CD4-positive, CD25-positive, alpha-beta regulatory T cell (primary cell): ENCODE data around the gene FBXL14. TPM values are rescaled to one million over a fixed set of nuclear protein-coding genes. Genes with fewer than 3 reads are reported as not detected.

Experiments
- ATAC-seq, 2 donors: fragments of 150-1000 bp; cut with Tn5 transposase; one replicate each; pipeline ENCODE4 v1.10.0; 2021; ENCODE audit warnings: low read depth in 2 of 2, moderate number of reproducible peaks in 2 of 2, moderate library complexity in 1 of 2
- DNase-seq, 3 donors: peaks; one replicate each; pipeline versions ENCODE4 v3.0.0 to v3.0.0-alpha.2; 2012 to 2022; ENCODE audit warnings: mixed read lengths in 1 of 3
- H3K27ac ChIP-seq: one replicate; pipeline ENCODE4 v1.7.0; 2013; ENCODE audit warnings: mild to moderate bottlenecking, low read length; ENCODE audit not compliant: insufficient read depth, poor library complexity, severe bottlenecking
- H3K27me3 ChIP-seq: one replicate; pipeline ENCODE4 v1.7.0; 2013; ENCODE audit warnings: low read length; ENCODE audit not compliant: control insufficient read depth, insufficient read depth
- H3K36me3 ChIP-seq: one replicate; pipeline ENCODE4 v1.7.0; 2013; ENCODE audit warnings: mild to moderate bottlenecking, low read length, moderate library complexity; ENCODE audit not compliant: control insufficient read depth, insufficient read depth
- H3K4me1 ChIP-seq: 2 replicates; pipeline ENCODE4 v1.7.0; 2013; ENCODE audit warnings: mild to moderate bottlenecking, low read length; ENCODE audit not compliant: insufficient read depth, control insufficient read depth, poor library complexity, severe bottlenecking
- H3K4me3 ChIP-seq: one replicate; pipeline ENCODE4 v1.7.0; 2013; ENCODE audit warnings: low read depth, mild to moderate bottlenecking, low read length, moderate library complexity
- H3K9me3 ChIP-seq, 2 experiments: 1 replicate in 1 of 2; 2 replicates in 1 of 2; pipeline ENCODE4 v1.7.0; 2013; ENCODE audit warnings: low read length in 2 of 2, mild to moderate bottlenecking in 1 of 2, moderate library complexity in 1 of 2; ENCODE audit not compliant: control insufficient read depth in 2 of 2
- H3K27ac Mint-ChIP-seq, 3 donors: one replicate each; pipeline ENCODE4 v1.8.0; 2020 to 2022; ENCODE audit warnings: mild to moderate bottlenecking in 3 of 3, mixed read lengths in 3 of 3, moderate library complexity in 2 of 3
- H3K27me3 Mint-ChIP-seq: one replicate; pipeline ENCODE4 v1.8.0; 2022; ENCODE audit warnings: mild to moderate bottlenecking, mixed read lengths
- H3K36me3 Mint-ChIP-seq: one replicate; pipeline ENCODE4 v1.8.0; 2020; ENCODE audit warnings: mixed read lengths
- H3K4me1 Mint-ChIP-seq, 4 donors: one replicate each; pipeline ENCODE4 v1.8.0; 2020 to 2022; ENCODE audit warnings: mixed read lengths in 4 of 4, mild to moderate bottlenecking in 1 of 4
- H3K4me3 Mint-ChIP-seq, 4 donors: one replicate each; pipeline ENCODE4 v1.8.0; 2020 to 2022; ENCODE audit warnings: mild to moderate bottlenecking in 4 of 4, mixed read lengths in 4 of 4, moderate library complexity in 3 of 4
- H3K9me3 Mint-ChIP-seq, 7 donors: one replicate each; pipeline ENCODE4 v1.8.0; 2020 to 2022; ENCODE audit warnings: mixed read lengths in 7 of 7, mild to moderate bottlenecking in 3 of 7, moderate library complexity in 2 of 7
- polyA plus RNA-seq, 4 donors: library from polyadenylated mRNA; unstranded; fragments of 300-500 nt; fragmentation: Illumina TruSeq; gene quantifications; one replicate each; pipeline ENCODE4 v1.2.3, GENCODE V29; 2021
- total RNA-seq: library from RNA; stranded (reverse); gene quantifications from one replicate; pipeline ENCODE4 v1.2.3, GENCODE V29; 2022

Gene FBXL14
- total and polyA plus RNA-seq, 5 donors from 2014 or later, result 18.5 to 26.0 (median 23.8) TPM

GRCh38 chr12:1595026-1595561, 713 bp upstream of the FBXL14 start:
- Histone ChIP-seq H3K4me3 (peak overlapping the region; percentile 76), H3K4me1 (peaks cover 42% of the 10 kb centered on the region), H3K27me3 (no peaks in the 10 kb centered on the region), H3K36me3 (no peaks in the 10 kb centered on the region), H3K9me3 (no peaks in the 10 kb centered on the region), H3K27ac (peak overlapping the region; percentile 81)
- peaks cover 0 to 2% (median 0%) of the 10 kb centered on the region in 7 donors for H3K9me3 Mint-ChIP-seq
- H3K27me3 Mint-ChIP-seq, result no peaks in the 10 kb centered on the region
- peaks cover 6% of the 10 kb centered on the region for H3K36me3 Mint-ChIP-seq
- DNase-seq (no peak), ATAC-seq (no peak)
- peak overlapping the region; percentile 91 to 97 (median 96) for H3K4me3 Mint-ChIP-seq
- H3K27ac Mint-ChIP-seq, result peak overlapping the region; percentile 94 to 99 (median 97)
- peaks cover 12 to 42% (median 35%) of the 10 kb centered on the region in 4 donors for H3K4me1 Mint-ChIP-seq

- peak overlapping the region in 1 of 3 donors; percentile 74 for H3K27ac Mint-ChIP-seq
Measured at GRCh38 chr12:1594006-1594260, 448 bp downstream of the FBXL14 start.

GRCh38 chr12:1593174-1594005, 991 bp downstream of the FBXL14 start:
- Mint-ChIP-seq H3K27ac (peak overlapping the region; percentile 71 to 93 (median 74)), H3K4me1 (peaks cover 16 to 59% (median 50%) of the 10 kb centered on the region in 4 donors), H3K4me3 (peak overlapping the region; percentile 95 to 97 (median 96)), H3K27me3 (no peaks in the 10 kb centered on the region), H3K9me3 (peaks cover 0 to 2% (median 0%) of the 10 kb centered on the region in 7 donors), H3K36me3 (peaks cover 9% of the 10 kb centered on the region)
- DNase-seq, result peak; percentile 52 to 75 (median 66)
- peak; percentile 25 to 35 for ATAC-seq
- Histone ChIP-seq H3K27me3 (no peaks in the 10 kb centered on the region), H3K4me3 (peak overlapping the region; percentile 90), H3K27ac (peak overlapping the region; percentile 74), H3K36me3 (no peaks in the 10 kb centered on the region), H3K4me1 (peaks cover 58% of the 10 kb centered on the region), H3K9me3 (no peaks in the 10 kb centered on the region)

More at GRCh38 chr12:1594006-1594260, 448 bp downstream of the FBXL14 start:
- Mint-ChIP-seq H3K27me3 (no peaks in the 10 kb centered on the region), H3K4me3 (peak overlapping the region; percentile 95 to 97 (median 96)), H3K4me1 (peaks cover 12 to 53% (median 44%) of the 10 kb centered on the region in 4 donors), H3K9me3 (peaks cover 0 to 2% (median 0%) of the 10 kb centered on the region in 7 donors), H3K36me3 (peaks cover 9% of the 10 kb centered on the region)
- Histone ChIP-seq H3K36me3 (no peaks in the 10 kb centered on the region), H3K4me3 (peak overlapping the region; percentile 90), H3K27ac (peak overlapping the region; percentile 74), H3K4me1 (peaks cover 53% of the 10 kb centered on the region), H3K9me3 (no peaks in the 10 kb centered on the region), H3K27me3 (no peaks in the 10 kb centered on the region)
- DNase-seq, result no peak
- no peak for ATAC-seq

- Mint-ChIP-seq H3K27ac (peak overlapping the region; percentile 71 to 93 (median 74)), H3K4me3 (peak overlapping the region; percentile 95 to 97 (median 96)), H3K27me3 (no peaks in the 10 kb centered on the region), H3K36me3 (peaks cover 11% of the 10 kb centered on the region), H3K9me3 (peaks cover 0 to 2% (median 0%) of the 10 kb centered on the region in 7 donors), H3K4me1 (peaks cover 24 to 67% (median 57%) of the 10 kb centered on the region in 4 donors)
- H3K4me1 ChIP-seq, result peaks cover 65% of the 10 kb centered on the region
- DNase-seq, result peak; percentile 31 to 84 (median 67)
- no peaks in the 10 kb centered on the region for H3K36me3 ChIP-seq
- peak overlapping the region; percentile 74 for H3K27ac ChIP-seq
- no peaks in the 10 kb centered on the region for H3K9me3 ChIP-seq
- ATAC-seq, result peak; percentile 38 to 44
- peak overlapping the region; percentile 90 for H3K4me3 ChIP-seq
- H3K27me3 ChIP-seq, result no peaks in the 10 kb centered on the region
Measured at GRCh38 chr12:1592444-1593173, 1.8 kb downstream of the FBXL14 start.

DNA sequence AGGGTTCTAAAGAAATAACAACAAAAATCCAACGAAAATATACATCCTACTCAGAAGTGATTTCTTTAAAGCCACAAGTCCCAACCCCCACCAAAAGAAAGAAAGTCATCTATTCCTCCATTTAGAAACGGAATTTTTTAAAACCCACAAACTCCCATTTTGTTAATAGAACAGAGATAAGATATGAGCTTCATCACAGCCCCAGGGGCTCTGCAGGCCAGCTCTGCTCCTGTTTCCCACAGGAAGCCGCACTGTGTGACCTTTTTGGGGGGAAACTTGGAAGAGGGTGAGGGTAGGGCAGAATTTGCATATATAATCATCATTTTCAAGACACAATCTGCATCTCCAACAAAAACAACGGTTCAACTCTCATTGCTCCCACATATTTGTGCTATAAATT, 2.8 kb downstream of the FBXL14 start:
- H3K4me1 ChIP-seq, result peaks cover 65% of the 10 kb centered on the region
- peaks cover 12% of the 10 kb centered on the region for H3K36me3 Mint-ChIP-seq
- peak overlapping the region; percentile 90 for H3K4me3 ChIP-seq
- peaks cover 25 to 72% (median 60%) of the 10 kb centered on the region in 4 donors for H3K4me1 Mint-ChIP-seq
- H3K9me3 ChIP-seq, result no peaks in the 10 kb centered on the region
- DNase-seq (no peak), ATAC-seq (no peak)
- peaks cover 0 to 2% (median 0%) of the 10 kb centered on the region in 7 donors for H3K9me3 Mint-ChIP-seq
- peaks cover 2% of the 10 kb centered on the region for H3K36me3 ChIP-seq
- no peaks in the 10 kb centered on the region for H3K27me3 ChIP-seq
- peak overlapping the region; percentile 95 to 97 (median 96) for H3K4me3 Mint-ChIP-seq
- H3K27me3 Mint-ChIP-seq, result no peaks in the 10 kb centered on the region
- H3K27ac Mint-ChIP-seq, result peak overlapping the region; percentile 74 to 90 (median 76)
- peak overlapping the region; percentile 74 for H3K27ac ChIP-seq

DNA sequence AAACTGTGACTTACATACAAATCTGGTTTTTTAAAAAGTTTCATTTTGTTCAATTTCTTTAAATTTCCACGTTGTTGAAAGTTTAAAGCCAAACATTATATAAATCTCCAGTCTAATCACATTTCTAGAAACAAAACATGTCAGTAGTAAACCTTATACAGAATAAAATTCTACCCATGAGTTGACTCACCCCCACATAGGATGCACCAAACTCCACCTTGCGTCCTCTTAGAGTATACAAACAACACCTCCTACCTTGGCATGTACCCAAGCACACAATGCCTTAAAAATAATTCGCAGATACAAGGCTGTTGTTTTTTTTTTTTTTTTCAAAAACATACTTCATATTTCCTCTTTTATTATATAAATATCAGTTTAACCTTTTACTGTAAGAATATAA, 3.3 kb downstream of the FBXL14 start:
- H3K27me3 Mint-ChIP-seq, result no peaks in the 10 kb centered on the region
- H3K4me1 Mint-ChIP-seq, result peaks cover 25 to 70% (median 60%) of the 10 kb centered on the region in 4 donors
- peaks cover 12% of the 10 kb centered on the region for H3K36me3 Mint-ChIP-seq
- peak overlapping the region; percentile 90 for H3K4me3 ChIP-seq
- peaks cover 65% of the 10 kb centered on the region for H3K4me1 ChIP-seq
- no peaks in the 10 kb centered on the region for H3K9me3 ChIP-seq
- H3K27ac ChIP-seq, result peak overlapping the region; percentile 74
- peak overlapping the region; percentile 95 to 97 (median 96) for H3K4me3 Mint-ChIP-seq
- H3K9me3 Mint-ChIP-seq, result peaks cover 0 to 2% (median 0%) of the 10 kb centered on the region in 7 donors
- ATAC-seq, result peak; percentile 19 to 29
- peaks cover 7% of the 10 kb centered on the region for H3K36me3 ChIP-seq
- no peaks in the 10 kb centered on the region for H3K27me3 ChIP-seq
- H3K27ac Mint-ChIP-seq, result peak overlapping the region; percentile 74 to 91 (median 80)
- peak; percentile 27 to 62 (median 61) for DNase-seq

DNA sequence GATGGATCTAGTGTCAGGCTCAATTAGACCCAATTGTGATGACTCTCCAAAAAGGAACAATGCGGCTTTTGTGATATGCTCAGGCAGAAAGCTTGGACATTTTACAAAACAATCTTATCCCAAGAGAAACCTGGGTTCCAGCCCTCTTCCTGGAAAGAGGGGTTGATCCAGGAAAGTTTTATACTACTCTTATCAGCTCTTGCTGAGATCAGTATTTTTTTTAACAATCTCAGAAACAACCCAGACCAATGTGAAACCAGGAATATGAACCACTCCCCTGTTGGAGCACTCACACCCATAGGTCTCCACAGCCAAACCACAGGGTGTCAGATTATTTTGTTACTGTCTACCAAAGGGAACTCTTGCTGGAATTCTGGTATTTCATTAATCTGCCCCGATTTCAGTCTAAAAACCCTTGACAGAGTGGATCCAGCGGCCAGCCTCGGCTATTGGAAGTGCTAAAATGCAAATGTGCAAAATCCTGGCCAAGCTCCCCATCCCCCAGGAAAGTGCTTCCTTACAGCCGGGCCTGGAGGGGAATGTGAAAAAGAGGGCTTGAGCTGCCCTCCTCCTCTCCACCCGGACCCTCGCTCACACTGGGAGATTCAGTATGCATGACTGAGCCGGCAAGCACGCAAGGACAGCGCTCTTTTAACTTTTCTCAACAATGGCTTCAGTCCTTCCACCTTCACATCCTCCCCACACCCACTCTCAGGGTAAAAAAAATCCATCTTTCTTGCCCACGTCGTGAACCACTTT, 4.0 kb downstream of the FBXL14 start:
- H3K27ac Mint-ChIP-seq, result peak overlapping the region; percentile 74 to 91 (median 80)
- peak overlapping the region; percentile 87 to 96 (median 95) for H3K4me3 Mint-ChIP-seq
- H3K36me3 ChIP-seq, result peaks cover 7% of the 10 kb centered on the region
- ATAC-seq (no peak), DNase-seq (no peak)
- H3K27me3 Mint-ChIP-seq, result no peaks in the 10 kb centered on the region
- H3K27ac ChIP-seq, result no peak overlapping the region
- H3K36me3 Mint-ChIP-seq, result peaks cover 12% of the 10 kb centered on the region
- H3K27me3 ChIP-seq, result no peaks in the 10 kb centered on the region
- H3K9me3 Mint-ChIP-seq, result peaks cover 0 to 2% (median 0%) of the 10 kb centered on the region in 7 donors
- peaks cover 63% of the 10 kb centered on the region for H3K4me1 ChIP-seq
- H3K4me1 Mint-ChIP-seq, result peaks cover 25 to 63% (median 56%) of the 10 kb centered on the region in 4 donors
- H3K4me3 ChIP-seq, result peak overlapping the region; percentile 90
- no peaks in the 10 kb centered on the region for H3K9me3 ChIP-seq
